K562 (cell line): ENCODE measurements around the gene OR52A5. TPM values are rescaled to one million over a fixed set of nuclear protein-coding genes. Genes with fewer than 3 reads are reported as not detected.
A peak's percentile ranks its signal among the peaks of the same experiment; 100 is the strongest.

ENCODE experiments used
- BACH1 ChIP-seq: fragments of 200-800 bp; sonication (Bioruptor generic); IDR thresholded peaks from 2 replicates; pipeline ENCODE4 v1.6.1; 2016; ENCODE audit warnings: missing genetic modification characterization, missing compliant biosample characterization
- GABPB1 ChIP-seq: sonication (generic); formaldehyde crosslinking; IDR thresholded peaks from 2 replicates; pipeline ENCODE4 v1.8.0; 2022; ENCODE audit warnings: mild to moderate bottlenecking, missing genetic modification reagents
- MYC ChIP-seq, 2 experiments: fragments of 250-450 bp in 1 of 2; sonication (Bioruptor Pico) in 1 of 2; IDR thresholded peaks; 2 replicates each; pipeline versions ENCODE4 v1.5.1 to v1.6.1; 2012 to 2021; ENCODE audit warnings: low read depth in 2 of 2, borderline replicate concordance in 1 of 2, improper control_type of control experiment in 1 of 2, low read length in 1 of 2, mild to moderate bottlenecking in 1 of 2, moderate library complexity in 1 of 2
- PML ChIP-seq: IDR thresholded peaks from 2 replicates; pipeline ENCODE4 v1.6.1; 2012; ENCODE audit warnings: low read length, inconsistent platforms
- POLR2AphosphoS5 ChIP-seq: IDR thresholded peaks from 2 replicates; pipeline ENCODE4 v1.6.1; 2011; ENCODE audit warnings: mild to moderate bottlenecking, low read depth, low read length, moderate library complexity; ENCODE audit not compliant: control insufficient read depth, insufficient read depth
- RBFOX2 ChIP-seq: fragments of 200-400 bp; formaldehyde crosslinking; IDR thresholded peaks from 2 replicates; pipeline ENCODE4 v1.6.1; 2017; ENCODE audit warnings: low read depth, mild to moderate bottlenecking, low read length, moderate library complexity
- ZNF197 ChIP-seq: fragments of 200-800 bp; sonication (Bioruptor generic); IDR thresholded peaks from 2 replicates; pipeline ENCODE4 v1.6.1; 2016; ENCODE audit warnings: low read depth, missing genetic modification characterization, missing compliant biosample characterization
- ZNF695 ChIP-seq: fragments of 450-650 bp; formaldehyde crosslinking; IDR thresholded peaks from 2 replicates; pipeline ENCODE4 v1.4.0; 2020; ENCODE audit warnings: mild to moderate bottlenecking, moderate library complexity
- polyA plus RNA-seq, 8 experiments: library from polyadenylated mRNA; depleted of rRNA in 4 of 8; stranded (reverse) in 5 of 8; unstranded in 3 of 8; fragments of >200 nt; fragmentation: Nextera tagmentation in 2 of 8; fragmentation: Illumina TruSeq in 1 of 8; extraction: Ambion mirVana in 2 of 8; extraction: Trizol in 1 of 8; gene quantifications; 2 replicates each; pipeline versions ENCODE4 v1.2.1 to v1.2.3, GENCODE V29; 2011 to 2014; ENCODE audit warnings: inconsistent platforms in 1 of 8, missing spikeins in 1 of 8
- total RNA-seq, 7 experiments: library from RNA; depleted of rRNA in 6 of 7; stranded (reverse); fragments of >200 nt in 6 of 7; fragmentation: Illumina TruSeq in 2 of 7; extraction: Trizol in 2 of 7; gene quantifications; 2 replicates each; pipeline versions ENCODE4 v1.2.1 to v1.2.3, GENCODE V29; 2011 to 2021; ENCODE audit warnings: low replicate concordance in 1 of 7
- TF ChIP-seq, protein P1 (sequence below): sonication (generic); formaldehyde crosslinking; IDR thresholded peaks from 2 replicates; pipeline ENCODE4 v1.8.0; 2022; ENCODE audit warnings: missing genetic modification reagents, mild to moderate bottlenecking, borderline replicate concordance
- TF ChIP-seq, protein P2 (sequence below): fragments of 250-450 bp; sonication (Bioruptor Pico); IDR thresholded peaks from 2 replicates; pipeline ENCODE4 v1.5.0; 2021; ENCODE audit warnings: mild to moderate bottlenecking, borderline replicate concordance
- TF ChIP-seq, protein P3 (sequence below): fragments of 450-650 bp; formaldehyde crosslinking; IDR thresholded peaks from 2 replicates; pipeline ENCODE4 v1.4.0; 2020; ENCODE audit warnings: mild to moderate bottlenecking, mixed read lengths
- TF ChIP-seq, protein P4 (sequence below), 2 experiments: fragments of 450-650 bp; formaldehyde crosslinking in 1 of 2; IDR thresholded peaks; 2 replicates each; pipeline versions ENCODE4 v1.4.0 to v1.6.1; 2014 to 2020; ENCODE audit warnings: mild to moderate bottlenecking in 2 of 2, borderline replicate concordance in 1 of 2, low read depth in 1 of 2

OR52A5 gene
- total and polyA plus RNA-seq, 9 of the 15 experiments (the other 6 are each of a cell fraction or from before 2014, with no cell fraction given): 0.04 to 1.1 (median 0.94) TPM; not detected in 6

DNA sequence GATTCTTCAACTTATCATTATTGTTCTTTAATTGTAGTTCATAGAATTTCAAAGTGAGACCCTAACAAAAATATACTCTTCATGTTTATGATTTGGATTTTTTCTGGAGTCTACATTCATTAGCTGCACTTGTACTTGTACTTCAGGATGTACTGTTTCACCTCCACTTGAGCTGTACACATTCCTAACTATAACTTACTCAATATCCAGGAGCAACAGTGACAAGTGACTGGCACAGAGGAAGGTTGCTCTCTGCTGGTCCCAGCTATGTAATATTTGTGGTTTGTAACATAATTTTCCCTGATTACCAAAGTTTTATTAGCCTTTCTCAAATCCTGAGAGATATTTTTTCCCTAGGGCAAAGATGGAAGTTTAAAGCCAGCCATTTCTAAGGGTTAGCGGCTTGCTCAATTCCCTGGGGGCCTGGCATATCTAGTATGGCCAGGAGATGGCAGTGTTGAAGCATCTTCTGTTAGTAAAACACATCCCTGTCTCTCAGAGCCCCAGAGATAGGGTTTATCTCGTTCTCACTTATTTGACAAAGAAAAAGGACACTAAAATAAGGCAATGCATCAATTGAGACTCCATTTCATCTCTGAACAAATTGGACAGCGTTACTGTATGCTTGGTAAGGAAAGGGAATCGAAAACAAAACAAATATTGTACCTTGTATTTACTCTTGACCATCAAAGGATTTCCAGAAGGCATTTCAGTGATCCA lies 14.2 kb downstream of the OR52A5 start (continued):
- TF ChIP-seq, protein P1, sequence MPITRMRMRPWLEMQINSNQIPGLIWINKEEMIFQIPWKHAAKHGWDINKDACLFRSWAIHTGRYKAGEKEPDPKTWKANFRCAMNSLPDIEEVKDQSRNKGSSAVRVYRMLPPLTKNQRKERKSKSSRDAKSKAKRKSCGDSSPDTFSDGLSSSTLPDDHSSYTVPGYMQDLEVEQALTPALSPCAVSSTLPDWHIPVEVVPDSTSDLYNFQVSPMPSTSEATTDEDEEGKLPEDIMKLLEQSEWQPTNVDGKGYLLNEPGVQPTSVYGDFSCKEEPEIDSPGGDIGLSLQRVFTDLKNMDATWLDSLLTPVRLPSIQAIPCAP (CRISPR knock-in tag): no peak
- TF ChIP-seq POLR2AphosphoS5 (no peak), RBFOX2 (no peak), ZNF695 (no peak), PML (no peak), GABPB1 (CRISPR knock-in tag) (no peak), ZNF197 (CRISPR knock-in tag) (no peak), BACH1 (no peak), MYC (IDR thresholded peaks at IDR 0.05; ENCODE audit: low read depth, low read length) (0 out of 2 replicates have a peak, but pooled peaks have one; percentile 21), MYC (CRISPR knock-in tag; IDR thresholded peaks at IDR 0.05; ENCODE audit: borderline replicate concordance, low read depth) (no peak)
- TF ChIP-seq, protein P2, sequence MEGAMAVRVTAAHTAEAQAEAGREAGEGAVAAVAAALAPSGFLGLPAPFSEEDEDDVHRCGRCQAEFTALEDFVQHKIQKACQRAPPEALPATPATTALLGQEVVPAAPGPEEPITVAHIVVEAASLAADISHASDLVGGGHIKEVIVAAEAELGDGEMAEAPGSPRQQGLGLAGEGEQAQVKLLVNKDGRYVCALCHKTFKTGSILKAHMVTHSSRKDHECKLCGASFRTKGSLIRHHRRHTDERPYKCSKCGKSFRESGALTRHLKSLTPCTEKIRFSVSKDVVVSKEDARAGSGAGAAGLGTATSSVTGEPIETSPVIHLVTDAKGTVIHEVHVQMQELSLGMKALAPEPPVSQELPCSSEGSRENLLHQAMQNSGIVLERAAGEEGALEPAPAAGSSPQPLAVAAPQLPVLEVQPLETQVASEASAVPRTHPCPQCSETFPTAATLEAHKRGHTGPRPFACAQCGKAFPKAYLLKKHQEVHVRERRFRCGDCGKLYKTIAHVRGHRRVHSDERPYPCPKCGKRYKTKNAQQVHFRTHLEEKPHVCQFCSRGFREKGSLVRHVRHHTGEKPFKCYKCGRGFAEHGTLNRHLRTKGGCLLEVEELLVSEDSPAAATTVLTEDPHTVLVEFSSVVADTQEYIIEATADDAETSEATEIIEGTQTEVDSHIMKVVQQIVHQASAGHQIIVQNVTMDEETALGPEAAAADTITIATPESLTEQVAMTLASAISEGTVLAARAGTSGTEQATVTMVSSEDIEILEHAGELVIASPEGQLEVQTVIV (CRISPR knock-in tag): no peak
- TF ChIP-seq, protein P3, sequence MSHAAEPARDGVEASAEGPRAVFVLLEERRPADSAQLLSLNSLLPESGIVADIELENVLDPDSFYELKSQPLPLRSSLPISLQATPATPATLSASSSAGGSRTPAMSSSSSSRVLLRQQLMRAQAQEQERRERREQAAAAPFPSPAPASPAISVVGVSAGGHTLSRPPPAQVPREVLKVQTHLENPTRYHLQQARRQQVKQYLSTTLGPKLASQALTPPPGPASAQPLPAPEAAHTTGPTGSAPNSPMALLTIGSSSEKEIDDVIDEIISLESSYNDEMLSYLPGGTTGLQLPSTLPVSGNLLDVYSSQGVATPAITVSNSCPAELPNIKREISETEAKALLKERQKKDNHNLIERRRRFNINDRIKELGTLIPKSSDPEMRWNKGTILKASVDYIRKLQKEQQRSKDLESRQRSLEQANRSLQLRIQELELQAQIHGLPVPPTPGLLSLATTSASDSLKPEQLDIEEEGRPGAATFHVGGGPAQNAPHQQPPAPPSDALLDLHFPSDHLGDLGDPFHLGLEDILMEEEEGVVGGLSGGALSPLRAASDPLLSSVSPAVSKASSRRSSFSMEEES (CRISPR knock-in tag): no peak
- TF ChIP-seq, protein P4, sequence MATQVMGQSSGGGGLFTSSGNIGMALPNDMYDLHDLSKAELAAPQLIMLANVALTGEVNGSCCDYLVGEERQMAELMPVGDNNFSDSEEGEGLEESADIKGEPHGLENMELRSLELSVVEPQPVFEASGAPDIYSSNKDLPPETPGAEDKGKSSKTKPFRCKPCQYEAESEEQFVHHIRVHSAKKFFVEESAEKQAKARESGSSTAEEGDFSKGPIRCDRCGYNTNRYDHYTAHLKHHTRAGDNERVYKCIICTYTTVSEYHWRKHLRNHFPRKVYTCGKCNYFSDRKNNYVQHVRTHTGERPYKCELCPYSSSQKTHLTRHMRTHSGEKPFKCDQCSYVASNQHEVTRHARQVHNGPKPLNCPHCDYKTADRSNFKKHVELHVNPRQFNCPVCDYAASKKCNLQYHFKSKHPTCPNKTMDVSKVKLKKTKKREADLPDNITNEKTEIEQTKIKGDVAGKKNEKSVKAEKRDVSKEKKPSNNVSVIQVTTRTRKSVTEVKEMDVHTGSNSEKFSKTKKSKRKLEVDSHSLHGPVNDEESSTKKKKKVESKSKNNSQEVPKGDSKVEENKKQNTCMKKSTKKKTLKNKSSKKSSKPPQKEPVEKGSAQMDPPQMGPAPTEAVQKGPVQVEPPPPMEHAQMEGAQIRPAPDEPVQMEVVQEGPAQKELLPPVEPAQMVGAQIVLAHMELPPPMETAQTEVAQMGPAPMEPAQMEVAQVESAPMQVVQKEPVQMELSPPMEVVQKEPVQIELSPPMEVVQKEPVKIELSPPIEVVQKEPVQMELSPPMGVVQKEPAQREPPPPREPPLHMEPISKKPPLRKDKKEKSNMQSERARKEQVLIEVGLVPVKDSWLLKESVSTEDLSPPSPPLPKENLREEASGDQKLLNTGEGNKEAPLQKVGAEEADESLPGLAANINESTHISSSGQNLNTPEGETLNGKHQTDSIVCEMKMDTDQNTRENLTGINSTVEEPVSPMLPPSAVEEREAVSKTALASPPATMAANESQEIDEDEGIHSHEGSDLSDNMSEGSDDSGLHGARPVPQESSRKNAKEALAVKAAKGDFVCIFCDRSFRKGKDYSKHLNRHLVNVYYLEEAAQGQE (IDR thresholded peaks at IDR 0.05; ENCODE audit: borderline replicate concordance): peak; percentile 92
- TF ChIP-seq, protein P4 (CRISPR knock-in tag; IDR thresholded peaks at IDR 0.05; ENCODE audit: low read depth): no peak
